HepG2 (cell line): Measurements from ENCODE around the gene DEPDC1B.

Experiments
- SP140L ChIP-seq: sonication (generic); formaldehyde crosslinking; IDR thresholded peaks from 2 replicates; pipeline ENCODE4 v1.4.0; 2020; ENCODE audit warnings: missing genetic modification reagents, borderline replicate concordance
- TF ChIP-seq, protein P1 (sequence below): sonication (generic); formaldehyde crosslinking; IDR thresholded peaks from 2 replicates; pipeline ENCODE4 v1.9.0; 2021; ENCODE audit warnings: missing genetic modification reagents, mild to moderate bottlenecking, borderline replicate concordance

DNA sequence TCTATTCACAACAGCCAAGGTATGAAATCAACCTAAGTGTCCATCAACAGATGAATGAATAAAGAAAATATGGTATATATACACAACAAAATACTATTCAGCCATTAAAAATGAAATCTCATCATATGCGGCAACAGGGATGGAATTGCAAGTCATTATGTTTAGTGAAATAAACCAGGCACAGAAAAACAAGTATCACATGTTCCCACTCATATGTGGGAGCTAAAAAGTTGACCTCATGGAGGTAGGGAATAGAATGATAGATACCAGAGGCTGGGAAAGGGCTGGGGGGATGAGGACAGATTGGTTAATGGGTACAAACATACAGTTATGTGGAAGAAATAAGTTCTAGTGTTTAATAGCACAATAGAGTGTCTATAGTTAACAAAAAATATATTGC lies 149.7 kb downstream of the DEPDC1B start:
- TF ChIP-seq SP140L: no peak
- TF ChIP-seq, protein P1, sequence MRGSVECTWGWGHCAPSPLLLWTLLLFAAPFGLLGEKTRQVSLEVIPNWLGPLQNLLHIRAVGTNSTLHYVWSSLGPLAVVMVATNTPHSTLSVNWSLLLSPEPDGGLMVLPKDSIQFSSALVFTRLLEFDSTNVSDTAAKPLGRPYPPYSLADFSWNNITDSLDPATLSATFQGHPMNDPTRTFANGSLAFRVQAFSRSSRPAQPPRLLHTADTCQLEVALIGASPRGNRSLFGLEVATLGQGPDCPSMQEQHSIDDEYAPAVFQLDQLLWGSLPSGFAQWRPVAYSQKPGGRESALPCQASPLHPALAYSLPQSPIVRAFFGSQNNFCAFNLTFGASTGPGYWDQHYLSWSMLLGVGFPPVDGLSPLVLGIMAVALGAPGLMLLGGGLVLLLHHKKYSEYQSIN (CRISPR knock-in tag): no peak
